ENCODE data around the gene BLMH. TPM values are rescaled to one million over a fixed set of nuclear protein-coding genes. Genes with fewer than 3 reads are reported as not detected.

Gene BLMH
- total and polyA plus RNA-seq, 2 donors (not counting 3 experiments of a cell fraction or from before 2014, with no cell fraction given): 24.6 to 65.8 TPM

- ChIA-PET CTCF (interaction anchor here (0.9 to 1.1 kb wide), 2 partner anchors 11 to 31 kb away, joined by 3 read pairs; no protein-coding TSS in a partner anchor), POLR2A (no interaction called here)
- no peaks in the 10 kb centered on the region for H3K79me2 ChIP-seq (ENCODE audit: control insufficient read depth, insufficient read depth, low read length)
- no peak overlapping the region for H3K4me2 ChIP-seq (ENCODE audit: insufficient read depth, low read length)
- H3K9me3 ChIP-seq (replicated peaks; ENCODE audit: control insufficient read depth, insufficient read depth, low read length): no peaks in the 10 kb centered on the region
- DNase-seq (ENCODE audit: low read depth, low spot score) (no peak), FAIRE-seq (no peak)
- no TSS peak for BruUV-seq (replicated peaks)
- H3K4me3 ChIP-seq (replicated peaks in 1 of 3; ENCODE audit: insufficient read depth in 1 of 3, low read depth in 1 of 3, low read length in 3 of 3): no peak overlapping the region
- no peaks in the 10 kb centered on the region for H3K9me1 ChIP-seq (replicated peaks; ENCODE audit: control insufficient read depth, extremely low read depth, insufficient read depth, low read length)
- no peaks in the 10 kb centered on the region for H3K27me3 ChIP-seq (ENCODE audit: control insufficient read depth in 2 of 2, insufficient read depth in 2 of 2, low read length in 2 of 2)
- H3K36me3 ChIP-seq (ENCODE audit: control insufficient read depth in 2 of 2, extremely low read depth in 1 of 2, insufficient read depth in 2 of 2, low read length in 2 of 2): no peaks in the 10 kb centered on the region
- no peaks in the 10 kb centered on the region for H3K4me1 ChIP-seq (ENCODE audit: control insufficient read depth, extremely low read depth, insufficient read depth, low read length)
- intact Hi-C loops (cut with micrococcal nuclease) (no loop called here), dilution Hi-C loops (cut with MboI; ENCODE audit: extremely low pct_ligation_motif_present, low sequenced_read_pairs) (no loop called here)
- H3K9ac ChIP-seq (replicated peaks; ENCODE audit: extremely low read depth, insufficient read depth, low read length): no peak overlapping the region
- no peak overlapping the region for H3K27ac ChIP-seq (ENCODE audit: insufficient read depth, low read depth, low read length)
- TF ChIP-seq EZH2 (IDR thresholded peaks at IDR 0.05; ENCODE audit: borderline replicate concordance, low read depth, low read length, severe bottlenecking): no peak
- no peak for TF ChIP-seq POLR2A (IDR thresholded peaks at IDR 0.05; ENCODE audit: low read depth, low read length)
- TF ChIP-seq, protein P1, sequence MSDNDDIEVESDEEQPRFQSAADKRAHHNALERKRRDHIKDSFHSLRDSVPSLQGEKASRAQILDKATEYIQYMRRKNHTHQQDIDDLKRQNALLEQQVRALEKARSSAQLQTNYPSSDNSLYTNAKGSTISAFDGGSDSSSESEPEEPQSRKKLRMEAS (IDR thresholded peaks at IDR 0.05; ENCODE audit: insufficient read depth, insufficient read length): no peak
- no peak for TF ChIP-seq FOS (IDR thresholded peaks at IDR 0.05; ENCODE audit: borderline replicate concordance, insufficient read depth, low read length)
- TF ChIP-seq CTCF (IDR thresholded peaks at IDR 0.05; ENCODE audit: extremely low read depth in 1 of 2, insufficient read depth in 1 of 2, low read depth in 1 of 2, low read length in 2 of 2): no peak
- no peak for TF ChIP-seq POLR2AphosphoS5 (IDR thresholded peaks at IDR 0.05; ENCODE audit: insufficient read depth, low read depth, low read length)
- no peak for TF ChIP-seq JUN (IDR thresholded peaks at IDR 0.05; ENCODE audit: borderline replicate concordance, insufficient read depth, insufficient read length, low read depth)
- H2AFZ ChIP-seq (ENCODE audit: low read depth, low read length): no peak overlapping the region
- H4K20me1 ChIP-seq (replicated peaks; ENCODE audit: control insufficient read depth, extremely low read depth, insufficient read depth, low read length): no peaks in the 10 kb centered on the region
Measured at GRCh38 chr17:30304778-30305177, 13.0 kb upstream of the BLMH start.

Measured in endothelial cell of umbilical vein (primary cell).